Adrenal gland (tissue), 12 donors: ENCODE results near the gene DTL. TPM values are rescaled to one million over a fixed set of nuclear protein-coding genes. Genes with fewer than 3 reads are reported as not detected.

Source experiments
- DNase-seq, 7 donors: peaks; one replicate each; pipeline ENCODE4 v3.0.0-alpha.2; 2019 to 2020
- H3K27ac ChIP-seq, 5 donors: fragments of 200-600 bp; sonication (generic) in 4 of 5; 1 replicate in 3 of 5; 2 replicates in 2 of 5; pipeline versions ENCODE4 v1.5.1 to v1.8.0; 2016 to 2020; ENCODE audit warnings: mild to moderate bottlenecking in 1 of 5
- H3K27me3 ChIP-seq: fragments of 200-600 bp; 2 replicates; pipeline ENCODE4 v1.8.0; 2021
- H3K36me3 ChIP-seq, 2 donors: fragments of 200-600 bp; replicated peaks in 1 of 2; 1 replicate in 1 of 2; 2 replicates in 1 of 2; pipeline versions ENCODE4 v1.5.1 to v1.8.0; 2018 to 2022
- H3K4me1 ChIP-seq, 2 donors: fragments of 200-600 bp; replicated peaks in 1 of 2; 1 replicate in 1 of 2; 2 replicates in 1 of 2; pipeline versions ENCODE4 v1.5.1 to v1.8.0; 2018 to 2021
- H3K4me3 ChIP-seq, 4 donors: fragments of 200-600 bp; sonication (generic) in 3 of 4; one replicate each; pipeline ENCODE4 v1.5.1; 2016 to 2018
- H3K9me3 ChIP-seq, 3 donors: fragments of 200-600 bp; sonication (generic) in 1 of 3; replicated peaks in 1 of 3; 1 replicate in 2 of 3; 2 replicates in 1 of 3; pipeline versions ENCODE4 v1.5.1 to v1.8.0; 2016 to 2021
- CTCF ChIP-seq, 6 experiments: fragments of 450-650 bp in 4 of 6; fragments of 200-600 bp in 2 of 6; sonication (generic) in 1 of 6; IDR thresholded peaks; 1 replicate in 5 of 6; 2 replicates in 1 of 6; pipeline versions ENCODE4 v1.5.1 to v1.8.0; 2016 to 2021; ENCODE audit warnings: antibody characterized with exemption in 6 of 6, mild to moderate bottlenecking in 2 of 6, moderate library complexity in 1 of 6
- POLR2A ChIP-seq, 2 donors: fragments of 450-650 bp; IDR thresholded peaks; one replicate each; pipeline ENCODE4 v1.6.1; 2017; ENCODE audit warnings: antibody characterized with exemption in 2 of 2, mild to moderate bottlenecking in 2 of 2, moderate library complexity in 1 of 2
- WGBS, 4 donors: extraction: QIAGEN DNeasy Blood & Tissue Kit in 2 of 4; methylation state at CpG; one replicate each; pipeline versions ENCODE4 v1.1.5 to v1.1.7; 2013 to 2017; 5-methylcytosine and 5-hydroxymethylcytosine counted together
- intact Hi-C, 2 donors: fragments of 100-400 bp; cut with DNase I; formaldehyde crosslinking; loops; one replicate each; pipeline versions ENCODE4 v1.14.1 to v1.15.0; 2022 to 2023
- polyA plus RNA-seq, 3 donors: library from polyadenylated mRNA; stranded (reverse); fragments of 200-250 nt in 2 of 3; fragments of 350-450 nt in 1 of 3; fragmentation: Illumina TruSeq in 1 of 3; extraction: RNeasy Lipid Tissue Mini Kit (QIAGEN cat#74804) in 1 of 3; gene quantifications; one replicate each; pipeline ENCODE4 v1.2.3, GENCODE V29; 2013 to 2014
- total RNA-seq, 9 donors: library from RNA; depleted of rRNA in 4 of 9; stranded (reverse); fragments of >200 nt in 4 of 9; fragments of 120-200 nt in 1 of 9; fragmentation: NEBNext Ultra II Directional in 1 of 9; extraction: Animal tissue kit (Norgen Biotek cat#: 25700) in 1 of 9; gene quantifications; one replicate each; pipeline versions ENCODE4 v1.1.0 to v1.2.4, GENCODE V29; 2013 to 2023
- donor health status: healthy with polysubstance abuse.
- donor health status: Bipolar disorder and iron deficiency.
- donor health status: DM: yes; HTN: yes; CAD: no.
- donor health status: DM: no; HTN: no; CAD: no.
- donor health status: DM: no; HTN: no; CAD: no.
- donor health status: DM: yes; HTN: yes; CAD: no.

DTL gene
- total and polyA plus RNA-seq, 12 donors, result 0.06 to 11.4 (median 0.66) TPM

GRCh38 chr1:212147581-212148033 lies 112.1 kb downstream of the DTL start:
- Histone ChIP-seq H3K4me3 (no peak overlapping the region), H3K27ac (no peak overlapping the region), H3K4me1 (no peaks in the 10 kb centered on the region), H3K36me3 (no peaks in the 10 kb centered on the region), H3K27me3 (no peaks in the 10 kb centered on the region), H3K9me3 (no peaks in the 10 kb centered on the region)
- no peak for TF ChIP-seq POLR2A (IDR thresholded peaks at IDR 0.05)
- TF ChIP-seq CTCF (IDR thresholded peaks at IDR 0.05), result no peak
- intact Hi-C loops, result no loop called here
- DNase-seq, result no peak
- 82 to 89% (median 85%) methylated on average over 7 of the region's 7 CpGs for WGBS, 4 donors

- no peak overlapping the region for H3K27ac ChIP-seq
- intact Hi-C loops, result no loop called here
- WGBS, 4 donors, result 69 to 91% (median 87%) methylated on average over 4 of the region's 4 CpGs
- no peaks in the 10 kb centered on the region for H3K36me3 ChIP-seq
- DNase-seq, result peak in 1 of 7 donors; percentile 12
- H3K9me3 ChIP-seq, result no peaks in the 10 kb centered on the region
- no peaks in the 10 kb centered on the region for H3K27me3 ChIP-seq
- H3K4me1 ChIP-seq, result no peaks in the 10 kb centered on the region
- no peak overlapping the region for H3K4me3 ChIP-seq
- TF ChIP-seq CTCF (IDR thresholded peaks at IDR 0.05) (no peak), POLR2A (IDR thresholded peaks at IDR 0.05) (no peak)
Measured at GRCh38 chr1:212149566-212149965, 114.0 kb downstream of the DTL start.

GRCh38 chr1:212152308-212152693 lies 116.8 kb downstream of the DTL start:
- Histone ChIP-seq H3K27me3 (no peaks in the 10 kb centered on the region), H3K4me1 (no peaks in the 10 kb centered on the region), H3K36me3 (no peaks in the 10 kb centered on the region), H3K27ac (no peak overlapping the region), H3K9me3 (no peaks in the 10 kb centered on the region), H3K4me3 (no peak overlapping the region)
- no peak for DNase-seq
- WGBS, 4 donors, result 56 to 71% (median 62%) methylated on average over 2 of the region's 2 CpGs
- no peak for TF ChIP-seq POLR2A (IDR thresholded peaks at IDR 0.05)
- no peak for TF ChIP-seq CTCF (IDR thresholded peaks at IDR 0.05)
- intact Hi-C loops, result no loop called here

- no peak overlapping the region for H3K27ac ChIP-seq
- TF ChIP-seq CTCF (IDR thresholded peaks at IDR 0.05) (no peak), POLR2A (IDR thresholded peaks at IDR 0.05) (no peak)
- 92 to 97% (median 96%) methylated on average over 4 of the region's 4 CpGs for WGBS, 4 donors
- no peak overlapping the region for H3K4me3 ChIP-seq
- no peaks in the 10 kb centered on the region for H3K9me3 ChIP-seq
- intact Hi-C loops, result no loop called here
- no peaks in the 10 kb centered on the region for H3K36me3 ChIP-seq
- DNase-seq, result no peak
- no peaks in the 10 kb centered on the region for H3K27me3 ChIP-seq
- H3K4me1 ChIP-seq, result no peaks in the 10 kb centered on the region
Measured at GRCh38 chr1:212152869-212153268, 117.3 kb downstream of the DTL start.
